WTC11 (cell line): Measurements from ENCODE around the gene PEX6. TPM values are rescaled to one million over a fixed set of nuclear protein-coding genes. Genes with fewer than 3 reads are reported as not detected.

Experiments used
- AFF4 ChIP-seq: sonication (generic); formaldehyde crosslinking; IDR thresholded peaks from 2 replicates; pipeline ENCODE4 v1.8.1; 2023; ENCODE audit warnings: mild to moderate bottlenecking, missing genetic modification reagents, borderline replicate concordance
- ATF6 ChIP-seq: sonication (generic); formaldehyde crosslinking; IDR thresholded peaks from 2 replicates; pipeline ENCODE4 v1.8.1; 2023; ENCODE audit warnings: mild to moderate bottlenecking, missing genetic modification reagents
- E2F5 ChIP-seq: sonication (generic); formaldehyde crosslinking; IDR thresholded peaks from 2 replicates; pipeline ENCODE4 v1.8.1; 2022; ENCODE audit warnings: mild to moderate bottlenecking, moderate library complexity, missing genetic modification reagents
- EMX1 ChIP-seq: fragments of 250-450 bp; sonication (Bioruptor Pico); IDR thresholded peaks from 2 replicates; pipeline ENCODE4 v1.8.0; 2021; ENCODE audit warnings: mild to moderate bottlenecking
- ERG ChIP-seq: fragments of 250-450 bp; sonication (Bioruptor Pico); IDR thresholded peaks from 2 replicates; pipeline ENCODE4 v1.8.0; 2021; ENCODE audit warnings: mild to moderate bottlenecking
- ESRRA ChIP-seq: sonication (generic); formaldehyde crosslinking; IDR thresholded peaks from 2 replicates; pipeline ENCODE4 v1.8.1; 2022; ENCODE audit warnings: mild to moderate bottlenecking, missing genetic modification reagents, borderline replicate concordance
- ETV6 ChIP-seq: sonication (generic); formaldehyde crosslinking; IDR thresholded peaks from 2 replicates; pipeline ENCODE4 v1.8.1; 2022; ENCODE audit warnings: mild to moderate bottlenecking, missing genetic modification reagents
- GABPB1 ChIP-seq: sonication (generic); formaldehyde crosslinking; IDR thresholded peaks from 2 replicates; pipeline ENCODE4 v1.8.1; 2023; ENCODE audit warnings: mild to moderate bottlenecking, missing genetic modification reagents
- HMGA2 ChIP-seq: fragments of 250-450 bp; sonication (Bioruptor Pico); IDR thresholded peaks from 2 replicates; pipeline ENCODE4 v1.4.0; 2021; ENCODE audit warnings: mild to moderate bottlenecking, moderate library complexity
- JUN ChIP-seq: sonication (generic); formaldehyde crosslinking; IDR thresholded peaks from 2 replicates; pipeline ENCODE4 v1.8.0; 2023; ENCODE audit warnings: mild to moderate bottlenecking, missing genetic modification reagents
- MYBL2 ChIP-seq: sonication (generic); formaldehyde crosslinking; IDR thresholded peaks from 2 replicates; pipeline ENCODE4 v1.8.1; 2023; ENCODE audit warnings: mild to moderate bottlenecking, moderate library complexity, missing genetic modification reagents
- NFE2L1 ChIP-seq: sonication (generic); formaldehyde crosslinking; IDR thresholded peaks from 2 replicates; pipeline ENCODE4 v1.8.1; 2023; ENCODE audit warnings: missing genetic modification reagents
- NR2C2 ChIP-seq: sonication (generic); formaldehyde crosslinking; IDR thresholded peaks from 2 replicates; pipeline ENCODE4 v1.8.0; 2022; ENCODE audit warnings: mild to moderate bottlenecking, missing genetic modification reagents
- RORB ChIP-seq: fragments of 250-450 bp; sonication (Bioruptor Pico); IDR thresholded peaks from 2 replicates; pipeline ENCODE4 v1.9.0; 2021; ENCODE audit warnings: mild to moderate bottlenecking
- SP1 ChIP-seq: sonication (generic); formaldehyde crosslinking; conservative IDR thresholded peaks from 2 replicates; pipeline ENCODE4 v1.8.1; 2022; ENCODE audit warnings: missing genetic modification reagents
- TEAD4 ChIP-seq: sonication (generic); formaldehyde crosslinking; IDR thresholded peaks from 2 replicates; pipeline ENCODE4 v1.8.0; 2022; ENCODE audit warnings: mild to moderate bottlenecking, missing genetic modification reagents
- ZMAT4 ChIP-seq: fragments of 250-450 bp; sonication (Bioruptor Pico); IDR thresholded peaks from 2 replicates; pipeline ENCODE4 v1.9.0; 2021; ENCODE audit warnings: mild to moderate bottlenecking
- ZNF263 ChIP-seq: sonication (generic); formaldehyde crosslinking; IDR thresholded peaks from 2 replicates; pipeline ENCODE4 v1.8.1; 2022; ENCODE audit warnings: low read depth, mild to moderate bottlenecking, moderate library complexity, missing genetic modification reagents
- ZNF396 ChIP-seq: fragments of 250-450 bp; sonication (Bioruptor Pico); IDR thresholded peaks from 2 replicates; pipeline ENCODE4 v1.8.0; 2021; ENCODE audit warnings: mild to moderate bottlenecking, moderate library complexity, borderline replicate concordance
- ZNF416 ChIP-seq: fragments of 250-450 bp; sonication (Bioruptor Pico); IDR thresholded peaks from 2 replicates; pipeline ENCODE4 v1.9.0; 2021; ENCODE audit warnings: mild to moderate bottlenecking, inconsistent platforms
- ZNF423 ChIP-seq: fragments of 250-450 bp; sonication (Bioruptor Pico); IDR thresholded peaks from 2 replicates; pipeline ENCODE4 v2.1.2; 2022; ENCODE audit warnings: mild to moderate bottlenecking, moderate library complexity
- ZNF425 ChIP-seq: fragments of 250-450 bp; sonication (Bioruptor Pico); conservative IDR thresholded peaks from 2 replicates; pipeline ENCODE4 v1.9.0; 2021; ENCODE audit warnings: mild to moderate bottlenecking
- total RNA-seq: library from RNA; stranded (reverse); gene quantifications from 3 replicates; pipeline ENCODE4 v1.2.3, GENCODE V29; 2021
- TF ChIP-seq, protein P1 (sequence below): sonication (generic); formaldehyde crosslinking; IDR thresholded peaks from 2 replicates; pipeline ENCODE4 v1.8.0; 2023; ENCODE audit warnings: mild to moderate bottlenecking, missing genetic modification reagents
- TF ChIP-seq, protein P2 (sequence below): sonication (generic); formaldehyde crosslinking; IDR thresholded peaks from 2 replicates; pipeline ENCODE4 v1.8.0; 2022; ENCODE audit warnings: mild to moderate bottlenecking, missing genetic modification reagents
- TF ChIP-seq, protein P3 (sequence below): fragments of 250-450 bp; sonication (Bioruptor Pico); IDR thresholded peaks from 2 replicates; pipeline ENCODE4 v2.1.2; 2022; ENCODE audit warnings: mild to moderate bottlenecking, moderate library complexity

Gene PEX6
- total RNA-seq, 1 experiment from 2014 or later, result 8.2 TPM

GRCh38 chr6:43021270-43022047 is 42.5 kb upstream of the PEX6 start, which contains the start of gene RRP36 (continued):
- TF ChIP-seq ATF6 (CRISPR knock-in tag) (no peak), EMX1 (CRISPR knock-in tag) (no peak), JUN (no peak), ZMAT4 (no peak), TEAD4 (CRISPR knock-in tag) (no peak), SP1 (peak; percentile 70), E2F5 (no peak; the same call in 1 of the 2 replicates), ESRRA (CRISPR knock-in tag) (no peak), GABPB1 (CRISPR knock-in tag) (peak; percentile 67), NR2C2 (CRISPR knock-in tag) (no peak), ZNF416 (CRISPR knock-in tag) (no peak), HMGA2 (CRISPR knock-in tag) (no peak), ZNF423 (CRISPR knock-in tag) (no peak), ZNF263 (CRISPR knock-in tag) (no peak), ZNF396 (CRISPR knock-in tag) (no peak), ZNF425 (CRISPR knock-in tag) (no peak), ETV6 (CRISPR knock-in tag) (no peak), MYBL2 (no peak), RORB (CRISPR knock-in tag) (no peak), ERG (CRISPR knock-in tag) (0 out of 2 replicates have a peak, but pooled peaks have one; percentile 55), AFF4 (CRISPR knock-in tag) (no peak), NFE2L1 (CRISPR knock-in tag) (no peak)
- TF ChIP-seq, protein P1, sequence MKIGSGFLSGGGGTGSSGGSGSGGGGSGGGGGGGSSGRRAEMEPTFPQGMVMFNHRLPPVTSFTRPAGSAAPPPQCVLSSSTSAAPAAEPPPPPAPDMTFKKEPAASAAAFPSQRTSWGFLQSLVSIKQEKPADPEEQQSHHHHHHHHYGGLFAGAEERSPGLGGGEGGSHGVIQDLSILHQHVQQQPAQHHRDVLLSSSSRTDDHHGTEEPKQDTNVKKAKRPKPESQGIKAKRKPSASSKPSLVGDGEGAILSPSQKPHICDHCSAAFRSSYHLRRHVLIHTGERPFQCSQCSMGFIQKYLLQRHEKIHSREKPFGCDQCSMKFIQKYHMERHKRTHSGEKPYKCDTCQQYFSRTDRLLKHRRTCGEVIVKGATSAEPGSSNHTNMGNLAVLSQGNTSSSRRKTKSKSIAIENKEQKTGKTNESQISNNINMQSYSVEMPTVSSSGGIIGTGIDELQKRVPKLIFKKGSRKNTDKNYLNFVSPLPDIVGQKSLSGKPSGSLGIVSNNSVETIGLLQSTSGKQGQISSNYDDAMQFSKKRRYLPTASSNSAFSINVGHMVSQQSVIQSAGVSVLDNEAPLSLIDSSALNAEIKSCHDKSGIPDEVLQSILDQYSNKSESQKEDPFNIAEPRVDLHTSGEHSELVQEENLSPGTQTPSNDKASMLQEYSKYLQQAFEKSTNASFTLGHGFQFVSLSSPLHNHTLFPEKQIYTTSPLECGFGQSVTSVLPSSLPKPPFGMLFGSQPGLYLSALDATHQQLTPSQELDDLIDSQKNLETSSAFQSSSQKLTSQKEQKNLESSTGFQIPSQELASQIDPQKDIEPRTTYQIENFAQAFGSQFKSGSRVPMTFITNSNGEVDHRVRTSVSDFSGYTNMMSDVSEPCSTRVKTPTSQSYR (CRISPR knock-in tag), result peak; percentile 27; the same call in 1 of the 2 replicates
- TF ChIP-seq, protein P2, sequence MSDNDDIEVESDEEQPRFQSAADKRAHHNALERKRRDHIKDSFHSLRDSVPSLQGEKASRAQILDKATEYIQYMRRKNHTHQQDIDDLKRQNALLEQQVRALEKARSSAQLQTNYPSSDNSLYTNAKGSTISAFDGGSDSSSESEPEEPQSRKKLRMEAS (CRISPR knock-in tag), result no peak
- TF ChIP-seq, protein P3, sequence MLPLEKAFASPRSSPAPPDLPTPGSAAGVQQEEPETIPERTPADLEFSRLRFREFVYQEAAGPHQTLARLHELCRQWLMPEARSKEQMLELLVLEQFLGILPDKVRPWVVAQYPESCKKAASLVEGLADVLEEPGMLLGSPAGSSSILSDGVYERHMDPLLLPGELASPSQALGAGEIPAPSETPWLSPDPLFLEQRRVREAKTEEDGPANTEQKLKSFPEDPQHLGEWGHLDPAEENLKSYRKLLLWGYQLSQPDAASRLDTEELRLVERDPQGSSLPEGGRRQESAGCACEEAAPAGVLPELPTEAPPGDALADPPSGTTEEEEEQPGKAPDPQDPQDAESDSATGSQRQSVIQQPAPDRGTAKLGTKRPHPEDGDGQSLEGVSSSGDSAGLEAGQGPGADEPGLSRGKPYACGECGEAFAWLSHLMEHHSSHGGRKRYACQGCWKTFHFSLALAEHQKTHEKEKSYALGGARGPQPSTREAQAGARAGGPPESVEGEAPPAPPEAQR (CRISPR knock-in tag), result no peak
